GM21447 (cell line): ENCODE measurements around the gene CIB2.

Experiments used
- ATAC-seq: cut with Tn5 transposase; IDR thresholded peaks from one replicate; pipeline ENCODE4 v1.9.1; 2021; ENCODE audit not compliant: unreplicated experiment

The CIB2 gene

DNA sequence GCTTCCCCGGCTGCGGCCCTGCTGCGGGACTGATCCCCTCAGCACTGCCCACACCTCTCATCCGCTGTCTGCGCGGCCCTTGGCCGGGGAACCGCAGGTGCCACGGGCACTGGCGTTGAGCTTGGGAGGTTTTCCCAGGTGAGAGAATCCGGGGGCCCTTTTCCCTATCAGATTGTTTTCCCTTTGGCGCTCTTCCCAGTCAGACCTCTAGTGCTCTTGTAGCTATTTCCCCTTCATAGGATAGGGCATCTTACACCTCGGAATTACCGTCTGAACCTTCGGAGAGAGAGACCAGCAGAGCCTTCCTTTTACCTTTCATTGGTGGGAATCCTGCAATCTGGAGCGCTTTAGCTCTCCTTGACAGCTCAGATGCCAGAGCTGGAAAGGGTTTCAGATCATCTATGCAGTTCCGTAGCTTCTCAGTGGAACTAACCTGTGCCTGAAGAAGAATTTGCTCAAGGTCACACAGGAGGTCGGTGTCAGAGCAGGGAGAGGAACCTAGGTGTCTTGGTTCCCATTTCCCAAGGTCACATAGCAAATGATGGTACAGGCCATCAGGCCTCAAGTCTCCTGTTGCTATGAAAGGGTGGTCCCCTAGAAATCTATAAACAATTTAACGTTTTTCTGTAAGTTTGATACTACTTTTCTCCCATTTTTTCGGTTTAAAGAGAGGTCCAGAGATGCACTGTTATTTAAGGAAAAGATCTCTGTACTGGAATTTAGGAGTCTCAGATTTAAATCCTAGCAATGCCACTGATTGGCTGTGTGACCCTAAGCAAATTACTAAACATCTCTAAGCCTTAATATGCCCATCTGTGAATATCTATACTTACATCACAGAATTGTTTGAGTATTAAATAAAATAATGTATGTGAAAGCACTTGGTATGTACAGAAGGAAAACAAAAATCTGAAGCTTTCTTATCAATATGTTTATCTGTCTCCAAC, 18.8 kb upstream of the CIB2 start:
- ATAC-seq = peak; percentile 28

DNA sequence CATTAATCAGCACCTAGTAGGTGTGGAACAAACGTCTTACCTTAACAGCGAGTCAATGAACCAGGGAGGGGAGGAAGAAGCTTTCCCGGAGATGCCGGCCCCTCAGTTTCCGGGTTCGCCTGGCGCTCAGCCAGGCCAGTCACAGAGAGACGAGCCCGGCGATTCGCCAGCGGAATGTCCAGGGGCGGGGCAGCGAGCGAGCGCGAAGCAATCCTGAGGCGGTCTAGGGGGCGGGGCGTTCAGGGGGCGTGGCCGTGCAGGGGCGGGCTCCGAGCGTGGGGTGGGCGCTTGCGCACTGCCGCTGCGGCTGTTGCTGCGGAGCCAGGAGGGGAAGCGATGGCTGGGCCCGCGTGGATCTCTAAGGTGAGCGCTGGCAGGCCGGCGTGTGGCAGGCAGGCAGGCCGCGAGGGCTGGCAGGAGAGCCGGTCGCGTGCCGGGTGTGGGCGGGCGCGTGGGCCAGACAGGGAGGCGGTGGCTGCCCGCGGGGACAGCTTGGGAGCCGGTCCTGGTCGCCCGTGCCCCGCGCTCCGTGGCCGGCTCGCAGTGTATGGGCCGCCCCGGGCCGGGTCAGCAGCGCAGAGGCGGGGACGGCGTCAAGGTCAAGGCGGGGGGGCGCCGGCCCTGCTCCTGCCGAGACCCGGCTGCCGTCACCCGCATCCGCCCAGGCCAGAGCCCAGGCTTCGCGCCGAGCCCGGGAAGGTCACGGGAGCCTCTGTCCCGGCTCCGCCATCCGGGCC, 18.0 kb upstream of the CIB2 start, which contains the start of gene IDH3A:
TSS of gene IDH3A (plus strand) at position 295 of the 737 bp plus-strand sequence. CDS start at position 337, 42 bp downstream.
- peak; percentile 73 for ATAC-seq

DNA sequence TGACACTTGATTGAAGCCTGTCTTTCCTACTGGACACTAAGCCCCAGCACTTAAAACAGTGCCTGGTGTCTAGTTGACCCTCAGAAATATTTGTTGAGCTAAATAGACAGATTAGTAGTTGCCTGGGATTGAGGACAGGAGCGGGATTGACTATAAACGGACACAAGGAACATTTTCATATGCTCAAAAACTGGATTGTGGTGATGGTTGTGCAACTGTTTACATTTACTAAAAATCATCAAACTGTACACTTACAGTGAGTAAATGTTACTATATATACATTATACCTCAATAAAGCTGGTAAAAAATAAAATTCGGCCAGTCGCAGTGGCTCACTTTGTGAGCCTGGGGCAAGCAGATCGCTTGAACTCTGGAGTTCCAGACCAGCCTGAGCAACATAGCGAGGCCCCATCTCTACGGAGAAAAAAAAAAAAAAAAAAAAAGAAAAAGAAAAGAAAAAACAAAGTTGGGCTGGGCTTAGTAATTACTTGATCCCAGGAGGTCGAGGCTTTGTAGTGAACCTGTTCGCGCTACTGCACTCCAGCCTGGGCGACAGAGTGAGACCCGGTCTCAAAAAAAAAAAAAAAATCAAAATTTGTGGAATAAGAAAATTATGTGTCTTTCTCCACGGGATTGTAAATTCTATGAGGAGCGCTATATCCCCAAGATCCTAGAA, 17.3 kb upstream of the CIB2 start:
- peak; percentile 12 for ATAC-seq

DNA sequence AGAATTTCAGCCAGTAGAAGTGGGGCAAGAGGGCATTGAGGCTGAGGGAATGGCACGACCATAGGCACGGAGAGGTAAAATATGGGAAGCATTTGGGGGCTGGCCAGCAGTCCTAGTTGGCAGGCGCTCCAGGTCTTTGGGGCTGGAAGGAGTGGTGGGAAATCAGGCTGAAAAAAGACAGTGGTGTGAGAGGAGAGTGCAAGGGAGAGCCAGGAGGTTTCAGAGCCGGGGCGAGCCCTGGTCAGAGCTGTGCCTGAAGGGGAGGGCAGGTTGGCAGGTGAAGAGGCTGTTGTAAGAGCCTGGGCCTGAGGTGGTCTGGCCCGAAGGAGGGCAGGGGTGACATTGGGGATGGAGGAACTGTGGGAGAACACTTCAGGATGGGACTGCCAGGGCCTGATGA, 16.3 kb upstream of the CIB2 start:
- ATAC-seq = no peak

DNA sequence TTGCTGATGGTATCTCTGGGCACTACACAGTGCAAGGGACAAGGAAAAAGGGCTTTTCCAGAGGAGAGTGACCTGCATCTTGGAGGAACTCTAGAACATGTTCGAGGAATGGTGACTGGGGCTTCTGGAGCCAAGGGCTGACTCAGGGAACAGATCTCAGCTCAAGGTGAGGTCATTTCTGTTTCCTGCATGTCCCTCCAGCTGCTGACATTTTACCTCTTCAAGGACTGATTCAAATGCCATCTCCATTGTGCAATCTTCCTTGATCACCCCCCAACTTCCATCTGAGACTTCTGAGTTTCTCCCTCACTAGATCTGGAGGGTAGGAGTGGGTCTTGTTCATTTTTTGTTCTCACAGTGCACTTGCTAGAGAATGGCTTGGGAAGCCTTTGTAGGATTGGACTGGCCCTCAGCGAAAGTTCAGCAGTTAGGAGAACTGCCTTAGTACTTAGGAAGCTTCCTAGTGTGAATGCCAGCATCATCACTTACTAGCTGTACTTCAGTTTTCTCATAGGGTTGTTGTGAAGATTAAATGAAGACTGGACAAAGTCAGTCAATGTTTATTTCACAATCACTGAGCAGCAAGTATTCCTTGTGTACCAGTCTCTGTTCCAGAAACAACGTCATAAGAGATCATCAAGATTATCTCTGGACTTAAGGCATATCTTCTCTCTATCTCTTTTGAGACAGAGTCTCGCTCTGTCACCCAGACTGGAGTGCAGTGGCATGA, 15.3 kb upstream of the CIB2 start:
- no peak for ATAC-seq

DNA sequence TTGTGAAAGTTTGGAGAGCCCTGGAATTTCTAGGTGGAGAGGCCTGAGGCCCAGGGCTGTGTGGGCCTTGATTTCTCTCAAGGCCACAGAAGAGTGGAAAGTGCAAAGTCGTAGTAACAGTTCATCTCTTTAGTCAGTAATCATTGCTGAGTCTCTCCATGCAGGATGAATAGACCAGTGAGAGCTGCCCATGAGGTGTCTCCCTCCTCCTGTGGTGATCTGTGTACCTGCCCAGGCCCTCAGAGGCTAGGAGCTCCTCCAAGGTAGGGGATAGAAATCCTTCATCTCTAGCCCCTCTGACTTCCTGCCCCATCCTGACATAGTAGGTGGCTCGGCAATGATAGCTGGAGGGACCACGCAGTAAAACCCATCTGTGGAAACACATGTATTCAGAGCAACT, 11.1 kb upstream of the CIB2 start:
- no peak for ATAC-seq

DNA sequence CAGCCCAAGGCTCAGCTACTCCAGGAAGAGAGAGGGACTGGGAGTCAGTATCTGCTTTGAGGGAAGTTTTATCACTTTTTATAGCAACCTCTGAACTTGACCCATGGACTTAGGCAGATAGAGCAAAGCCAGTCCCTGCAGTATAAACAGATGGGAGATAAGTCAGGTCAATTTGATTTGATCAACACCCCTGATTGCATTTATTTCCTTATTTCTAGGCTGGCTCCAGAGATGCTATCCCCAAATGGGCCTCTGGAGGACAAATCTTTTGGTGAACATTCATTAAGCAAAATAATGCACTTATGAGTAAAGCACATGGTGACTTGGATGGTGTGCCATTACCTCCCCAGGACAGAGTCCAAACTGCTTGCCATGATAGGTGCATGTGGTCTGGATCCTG, 9.0 kb upstream of the CIB2 start:
- no peak for ATAC-seq

DNA sequence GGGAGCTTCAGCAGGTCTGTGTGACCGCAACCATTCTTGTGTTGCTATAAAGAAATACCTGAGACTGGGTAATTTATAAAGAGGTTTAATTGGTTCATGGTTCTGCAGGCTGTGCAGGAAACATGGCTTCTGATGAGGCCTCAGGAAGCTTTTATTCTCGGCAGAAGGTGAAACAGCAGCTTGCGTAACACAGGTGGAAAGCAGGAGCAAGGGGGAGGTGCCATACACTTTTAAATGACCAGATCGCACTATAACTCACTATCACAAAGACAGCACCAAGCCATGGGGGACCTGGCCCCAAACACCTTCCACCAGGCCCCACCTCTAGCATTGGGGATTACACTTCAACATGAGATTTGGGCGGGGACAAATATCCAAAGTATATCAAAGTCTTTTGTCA, 8.3 kb upstream of the CIB2 start:
- no peak for ATAC-seq

DNA sequence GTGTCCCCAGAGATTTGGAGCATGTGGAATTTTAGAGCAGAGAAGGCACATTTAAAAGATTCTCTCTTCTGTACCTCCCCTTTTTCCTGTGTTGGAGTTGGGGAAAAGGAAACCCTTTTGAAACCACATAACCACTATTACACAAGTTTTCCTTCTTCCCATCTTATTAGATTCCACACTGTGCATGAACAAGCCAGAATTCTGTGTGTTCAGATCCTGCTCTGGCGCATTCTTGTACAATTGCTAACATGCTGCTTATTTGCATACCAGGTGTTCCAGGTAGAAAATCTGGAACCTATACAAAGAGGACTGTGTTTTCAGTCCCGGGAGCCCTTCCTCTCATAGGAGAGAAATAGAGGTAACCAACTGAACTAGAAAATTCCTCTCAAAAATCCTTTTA, 2.6 kb upstream of the CIB2 start:
- no peak for ATAC-seq

DNA sequence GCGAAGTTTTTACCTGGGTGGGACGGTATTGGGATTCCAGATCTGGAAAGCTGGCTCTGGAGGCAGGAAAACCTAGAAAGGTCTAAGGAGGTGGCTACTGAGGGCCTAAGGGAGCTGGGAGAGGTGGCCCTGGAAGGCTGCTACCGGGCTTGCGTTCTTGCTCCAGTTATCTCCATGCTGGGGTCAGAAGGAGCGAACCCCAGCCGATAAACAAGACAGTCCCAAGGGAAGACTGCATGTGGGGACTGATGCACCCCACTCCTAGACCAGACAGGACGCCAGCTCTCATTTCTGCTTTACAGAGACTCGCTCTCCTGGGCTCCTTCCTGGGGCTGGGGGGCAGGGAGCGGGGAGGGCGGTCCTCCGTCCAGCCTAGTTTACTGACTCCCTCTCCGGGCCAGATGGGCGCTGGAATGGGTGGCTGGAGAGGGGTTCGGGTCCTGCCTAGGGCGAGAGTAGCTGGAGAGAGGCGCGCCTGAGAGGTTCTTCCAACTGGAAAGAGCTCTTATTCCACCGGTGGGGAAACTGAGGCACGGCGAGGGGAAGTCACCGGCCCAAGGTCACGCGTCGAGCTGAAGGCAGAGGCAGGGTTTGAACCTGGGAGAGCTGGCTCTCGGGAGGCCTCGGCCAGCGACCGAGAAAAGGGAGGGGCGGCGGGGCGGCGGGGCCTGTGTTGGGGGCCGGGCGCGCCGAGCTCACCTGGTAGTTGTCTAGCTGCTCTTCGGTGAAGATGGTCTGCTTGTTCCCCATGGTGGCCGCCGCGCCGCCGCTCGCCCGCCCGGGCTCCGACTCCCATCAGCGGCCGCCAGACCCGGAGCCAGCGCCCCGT, 565 bp downstream of the CIB2 start:
- ATAC-seq = peak; percentile 40

DNA sequence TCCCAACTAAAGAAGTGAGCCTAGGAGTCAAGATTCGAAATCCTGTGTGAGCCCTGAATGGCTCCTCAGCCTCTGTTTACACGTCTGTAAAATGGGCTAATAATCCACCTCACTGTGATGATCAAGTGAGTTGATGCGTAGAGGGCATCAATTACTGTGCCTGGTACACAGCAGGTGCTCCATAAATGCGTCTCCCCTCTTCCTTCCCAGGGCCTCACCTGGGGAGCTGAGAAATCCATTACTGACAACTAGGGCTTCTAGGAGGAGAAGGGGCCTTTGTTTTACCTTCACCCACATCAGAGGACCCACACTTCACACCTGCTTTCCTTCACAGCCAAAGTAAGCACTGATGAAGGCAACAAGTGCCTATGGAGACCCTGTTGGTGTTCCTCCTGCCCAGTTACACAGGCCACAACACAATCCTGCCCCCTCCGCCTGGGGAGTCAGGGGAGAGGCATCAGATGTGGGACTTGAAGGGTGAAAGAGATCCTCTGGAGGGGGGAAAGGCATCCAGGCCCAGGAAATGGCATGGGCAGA, 1.4 kb downstream of the CIB2 start:
- no peak for ATAC-seq

DNA sequence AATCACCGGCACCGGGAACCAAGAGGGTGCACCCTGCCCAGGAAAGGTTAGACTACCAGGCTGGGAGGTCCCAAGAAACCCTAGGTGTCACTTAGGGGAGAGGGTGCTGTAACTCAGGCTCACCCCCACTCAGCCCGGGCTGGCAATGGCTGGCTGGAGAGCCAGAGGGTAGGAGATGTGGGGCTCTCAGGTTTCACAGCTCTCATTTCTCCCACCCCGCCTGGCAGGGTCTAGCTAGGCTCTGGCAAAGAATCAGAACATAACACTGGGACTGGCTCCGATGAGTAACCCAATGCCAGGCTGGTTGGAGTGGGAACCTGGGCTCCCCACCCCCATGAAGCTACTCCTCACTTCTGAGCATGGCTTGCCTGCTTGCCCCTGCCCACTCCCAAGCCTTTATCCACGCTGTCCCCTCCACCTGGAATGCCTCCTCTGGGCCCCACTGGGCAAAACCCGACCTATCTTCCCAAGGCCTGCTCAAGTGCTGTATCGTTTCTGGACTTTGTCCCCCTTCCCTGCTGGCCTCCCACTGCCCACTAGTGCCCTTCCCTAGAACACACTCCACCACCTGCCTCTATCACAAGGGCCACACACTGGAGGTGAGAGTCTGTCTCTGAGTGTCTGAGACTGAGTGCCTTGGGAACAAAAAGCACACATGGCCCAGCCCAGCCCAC, 2.0 kb downstream of the CIB2 start:
- ATAC-seq = no peak

DNA sequence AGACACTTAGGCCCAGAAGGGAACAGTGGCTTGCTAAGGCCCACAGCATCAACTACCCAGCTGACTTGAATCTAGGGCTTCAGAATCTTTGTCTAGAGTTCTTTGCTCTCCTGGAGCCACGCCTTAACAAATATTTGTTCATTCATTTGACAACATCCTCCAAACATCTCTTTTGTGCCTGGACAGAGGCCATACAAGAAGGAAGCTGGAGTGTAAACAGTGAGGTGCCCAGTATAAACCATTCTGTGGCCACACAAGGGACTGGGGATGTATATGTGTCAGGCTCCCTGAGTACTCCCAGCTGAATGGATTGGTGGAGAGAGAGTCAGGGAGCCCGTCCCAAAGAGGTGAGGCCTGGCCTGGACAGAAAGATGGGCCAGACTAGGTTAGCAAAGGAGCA, 3.4 kb downstream of the CIB2 start:
- no peak for ATAC-seq

DNA sequence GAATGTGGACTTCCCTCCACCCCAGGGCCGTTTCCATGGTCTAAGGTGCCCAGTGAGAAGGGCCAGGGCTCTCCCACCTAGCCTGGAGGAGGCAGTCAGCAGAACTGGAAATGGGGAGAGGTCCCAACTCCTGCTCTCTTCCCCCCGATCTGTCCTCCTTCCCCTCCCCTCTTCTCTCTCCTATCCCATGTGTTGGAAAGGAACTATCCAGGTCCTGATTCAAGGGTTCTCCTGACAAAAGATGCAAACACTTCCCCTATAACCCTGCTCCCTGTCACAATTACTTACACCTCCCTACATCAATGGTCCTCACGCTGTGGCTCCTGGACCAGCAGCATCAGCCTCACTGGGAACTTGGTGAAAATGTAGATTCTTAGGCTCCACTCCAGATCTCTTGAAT, 6.0 kb downstream of the CIB2 start:
- no peak for ATAC-seq

DNA sequence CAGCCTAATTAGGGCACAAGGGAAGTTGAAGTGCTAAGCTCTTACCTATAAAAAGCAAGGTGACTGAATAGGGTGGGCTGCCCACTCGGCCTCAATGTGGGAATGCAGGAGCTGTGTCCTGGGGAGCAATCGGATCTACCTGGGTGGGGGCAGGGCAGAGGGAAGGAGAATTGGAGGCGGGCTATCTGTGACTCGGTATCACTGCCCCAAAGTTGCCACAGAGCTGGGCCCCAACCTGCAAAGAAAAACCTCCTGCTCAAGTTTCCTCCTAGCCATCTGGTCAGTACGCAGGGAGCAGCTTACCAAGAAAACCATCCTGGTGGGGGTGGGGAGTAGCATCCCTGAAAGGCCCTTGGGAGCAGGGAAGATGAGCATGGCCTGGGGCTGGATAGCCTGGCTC, 10.7 kb downstream of the CIB2 start:
- no peak for ATAC-seq

DNA sequence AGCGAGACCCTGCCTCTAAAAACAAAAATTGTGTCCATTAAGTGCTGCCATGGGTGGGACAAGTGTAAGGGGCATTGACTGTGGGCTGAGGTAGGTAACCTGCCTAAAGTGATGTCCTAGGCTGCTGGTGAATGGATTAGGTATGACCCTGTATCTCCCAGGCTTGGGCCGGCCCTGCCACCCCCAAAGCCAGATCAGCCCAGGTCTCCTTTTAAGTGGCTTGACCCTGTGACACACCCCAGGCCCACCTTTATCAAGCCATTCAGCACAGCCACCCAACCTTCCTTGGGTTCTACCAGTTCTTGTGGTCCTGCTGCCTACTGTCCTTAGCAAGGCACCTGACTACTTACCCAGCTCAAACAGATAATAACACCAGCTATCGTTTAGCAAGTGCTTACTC, 18.7 kb downstream of the CIB2 start:
- no peak for ATAC-seq

DNA sequence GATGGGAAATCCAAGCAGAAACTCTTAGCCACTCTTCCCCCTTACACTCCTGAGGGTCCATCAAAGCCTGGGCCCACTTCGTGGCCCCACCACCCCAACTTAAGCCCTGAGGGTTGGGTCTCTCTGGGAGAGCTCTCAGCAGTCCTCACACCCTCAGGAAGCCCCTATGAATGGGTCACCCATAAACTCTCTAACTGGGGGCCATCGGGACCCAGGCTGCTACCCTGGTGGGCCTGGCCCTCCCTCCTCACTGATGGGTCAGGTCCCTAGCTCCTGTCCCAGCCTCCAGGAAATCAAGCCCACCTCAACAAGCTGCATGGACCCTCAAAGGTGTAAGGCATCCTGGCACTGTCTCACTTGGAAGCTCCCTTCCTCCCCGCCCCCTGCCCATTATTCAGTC, 19.5 kb downstream of the CIB2 start:
- ATAC-seq = no peak

DNA sequence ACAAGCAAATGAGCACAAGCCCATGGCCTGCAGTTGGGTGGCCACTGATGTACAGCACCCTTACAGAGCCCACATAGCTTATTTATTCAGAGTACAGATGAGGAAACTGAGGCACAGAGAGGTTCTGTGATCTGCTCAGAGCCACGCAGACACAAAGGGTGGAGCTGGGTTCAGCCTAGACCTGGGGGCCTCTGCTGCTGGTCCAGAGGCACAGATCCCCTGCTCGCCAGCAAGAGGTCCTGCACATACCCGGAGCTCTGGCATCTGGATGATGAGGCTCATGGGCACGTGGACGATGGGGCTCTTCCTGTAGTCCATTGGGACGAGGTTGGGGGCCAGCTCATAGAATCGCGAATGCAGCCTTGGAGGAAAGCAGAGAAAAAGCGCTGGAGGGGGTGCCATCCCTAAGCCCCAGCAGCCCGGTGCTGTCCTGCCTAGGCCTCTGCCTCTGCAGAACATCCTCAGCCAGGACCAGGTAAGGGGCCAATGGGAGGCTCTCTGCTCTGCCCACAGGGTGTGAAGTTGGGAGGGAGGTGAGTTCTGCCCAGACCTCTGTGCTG, 20.2 kb downstream of the CIB2 start:
- ATAC-seq = no peak

DNA sequence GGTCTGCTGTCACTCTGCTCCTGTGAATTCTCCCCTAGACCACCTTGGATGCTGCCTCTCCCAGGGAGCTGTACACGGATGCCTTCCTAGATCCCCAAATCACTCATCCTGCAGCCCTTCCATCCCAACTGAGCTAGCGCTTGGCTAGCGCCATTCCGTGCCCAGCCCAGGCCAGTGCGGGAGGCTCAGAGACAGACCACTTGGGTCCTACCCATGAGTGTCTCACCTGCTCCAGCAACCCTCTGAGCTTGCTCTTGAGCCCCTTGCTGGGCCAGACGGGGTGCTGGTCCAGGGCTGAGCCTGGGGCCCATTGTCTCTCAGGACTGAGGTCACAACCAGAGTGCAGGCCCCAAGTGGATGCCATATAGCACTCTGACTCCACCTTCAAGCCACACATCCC, 21.1 kb downstream of the CIB2 start:
- no peak for ATAC-seq
